Measurements from ENCODE around the gene FUT2.

The FUT2 gene

DNA sequence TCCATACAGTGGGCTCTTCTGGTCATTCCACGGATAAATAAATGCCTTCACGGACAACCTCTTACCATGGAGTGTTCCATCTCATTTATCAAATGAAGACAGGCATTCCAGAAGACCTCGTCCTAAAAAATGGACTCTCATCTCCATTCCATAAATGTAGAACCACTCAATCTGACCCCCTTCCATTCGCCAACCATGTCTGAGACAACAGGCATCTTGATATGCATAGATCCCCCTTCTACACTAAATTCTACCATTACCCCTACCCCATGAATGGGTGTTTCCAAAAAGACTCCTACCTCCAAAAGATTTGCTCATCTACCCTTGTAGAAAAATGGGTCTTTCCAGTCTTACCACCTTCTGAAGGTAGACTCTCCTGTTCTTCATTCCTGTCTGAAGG, 35.7 kb downstream of the FUT2 start:
- DNase-seq, result no peak

DNA sequence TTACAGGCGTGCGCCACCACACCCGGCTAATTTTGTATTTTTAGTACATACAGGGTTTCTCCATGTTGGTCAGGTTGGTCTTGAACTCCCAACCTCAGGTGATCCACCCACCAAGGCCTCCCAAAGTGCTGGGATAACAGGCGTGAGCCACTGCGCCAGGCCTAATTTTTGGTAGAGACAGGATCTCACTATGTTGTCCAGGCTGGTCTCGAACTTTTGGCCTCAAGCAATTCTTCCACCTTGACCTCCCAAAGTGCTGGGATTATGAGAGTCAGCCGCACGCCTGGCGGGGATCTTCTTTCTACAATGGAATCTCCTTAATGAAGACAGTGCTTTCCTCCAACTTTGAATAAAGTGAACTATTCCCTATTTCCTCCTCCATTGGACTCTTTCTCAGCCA, 38.9 kb downstream of the FUT2 start:
- no peak for DNase-seq

DNA sequence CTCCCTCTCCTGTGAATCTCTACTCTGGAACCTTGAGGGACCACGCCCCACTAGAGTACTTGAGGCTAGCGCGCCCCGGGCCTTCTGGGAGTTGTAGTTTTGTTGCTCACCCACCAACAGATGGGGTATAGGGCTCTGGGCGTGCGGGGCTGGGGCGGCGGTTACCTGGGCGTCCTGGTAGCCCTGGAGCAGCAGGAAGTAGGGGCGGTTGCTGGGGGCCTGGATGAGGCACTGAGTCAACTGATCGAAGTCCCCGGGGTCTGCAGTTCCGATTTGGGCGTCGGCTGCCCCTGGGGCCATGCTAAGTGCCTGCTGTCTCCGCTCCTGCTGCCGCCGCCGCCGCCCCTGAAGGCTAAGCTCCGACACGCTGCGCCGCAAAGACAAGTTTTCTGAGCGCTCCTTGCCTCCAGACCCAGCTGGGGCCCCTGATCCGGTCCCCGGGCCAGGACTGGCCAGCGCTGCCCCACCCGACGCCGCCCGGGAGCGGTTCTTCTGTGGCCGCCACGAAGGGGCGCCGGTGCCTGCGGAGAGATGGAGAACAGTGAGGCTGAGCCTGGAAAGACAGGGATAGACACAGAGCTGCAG, 39.4 kb downstream of the FUT2 start:
- DNase-seq, result no peak

GRCh38 chr19:48737360-48737998, 41.7 kb downstream of the FUT2 start:
- DNase-seq, result no peak

- DNase-seq, result peak; percentile 82
Measured at GRCh38 chr19:48738557-48739403, 43.0 kb downstream of the FUT2 start.

DNA sequence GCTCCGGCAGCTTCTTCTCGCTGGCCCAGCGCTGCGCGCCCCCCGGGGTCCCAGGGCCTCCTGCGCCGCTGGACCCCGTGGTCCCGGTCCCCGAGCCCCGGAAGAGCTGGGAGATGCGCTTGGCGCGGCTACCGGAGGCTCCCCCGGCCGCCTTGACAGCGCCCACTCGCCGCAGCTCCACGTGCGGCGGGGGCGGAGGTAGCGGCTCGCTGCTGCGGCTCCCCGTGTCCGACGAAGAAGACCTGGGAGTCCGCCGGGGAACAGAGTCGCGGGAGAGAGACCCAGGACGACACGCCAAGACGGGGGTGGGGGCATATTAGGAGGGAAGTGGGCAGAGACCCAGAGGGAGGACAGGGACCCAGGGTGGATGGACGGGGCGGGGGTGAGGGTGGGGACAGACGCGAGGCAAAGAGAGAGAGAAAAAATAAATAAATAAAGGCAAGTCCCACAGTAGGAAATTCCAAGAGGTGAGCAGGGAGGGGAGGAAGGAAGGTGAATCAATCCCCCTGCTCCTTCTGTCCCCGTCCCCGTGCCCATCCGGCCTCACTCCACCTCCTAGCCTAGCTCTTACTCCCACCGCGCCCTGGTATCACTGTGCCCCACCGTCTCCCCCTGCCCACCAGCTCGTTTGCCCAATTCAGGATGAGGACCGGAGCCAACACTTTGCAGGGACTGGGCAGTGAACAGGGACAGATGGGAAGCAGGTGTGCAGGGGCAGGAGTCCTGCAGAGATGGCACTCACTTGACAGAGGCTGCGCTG, 43.8 kb downstream of the FUT2 start:
- no peak for DNase-seq

GRCh38 chr19:48740164-48740972, 44.6 kb downstream of the FUT2 start, which contains the start of gene RASIP1:
TSS of gene RASIP1 (minus strand) at chr19:48740610. CDS start at chr19:48740282, 328 bp downstream.
- DNase-seq, result no peak

DNA sequence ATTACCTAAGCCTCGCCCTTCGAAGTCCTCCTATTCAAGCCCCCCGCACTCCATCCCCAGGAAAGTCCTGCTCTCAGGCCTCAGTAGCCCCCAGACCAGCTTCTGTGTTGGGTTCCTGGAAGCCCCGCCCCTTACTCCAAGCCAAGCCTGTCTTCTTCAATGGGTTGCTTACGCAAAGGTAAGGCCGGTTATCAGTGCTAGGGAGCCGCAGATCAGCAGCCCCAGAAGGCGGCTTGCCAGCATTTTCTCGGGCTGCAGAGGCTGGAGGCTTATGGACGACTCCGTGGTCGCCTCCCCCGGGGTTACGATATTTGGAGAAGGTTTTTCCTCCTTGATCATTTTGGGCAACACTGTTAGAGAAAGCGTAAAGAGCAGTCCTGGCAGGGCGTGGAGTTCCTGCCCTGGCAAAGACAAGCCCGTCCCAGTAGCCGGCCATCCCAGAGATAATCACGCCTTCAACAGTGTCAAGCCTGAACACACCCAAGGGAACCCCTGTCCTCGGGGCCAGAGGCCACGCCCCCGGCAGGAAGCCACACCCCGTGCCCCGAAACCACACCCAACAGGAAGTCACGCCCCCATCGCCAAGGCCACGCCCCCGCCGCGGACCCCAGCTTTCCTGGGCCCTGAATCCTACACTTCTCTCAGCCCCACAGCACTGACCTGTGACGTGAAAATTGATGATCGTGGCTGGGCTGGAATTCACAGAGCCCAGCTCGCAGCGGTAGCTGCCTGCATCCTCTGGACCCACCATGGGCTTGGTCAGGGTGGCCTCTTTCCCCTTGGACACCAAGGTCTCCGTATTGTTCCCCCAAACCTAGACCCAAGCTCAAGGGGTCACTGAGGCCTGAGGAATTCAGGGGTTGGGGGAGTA, 45.6 kb downstream of the FUT2 start:
- DNase-seq, result peak; percentile 19

DNA sequence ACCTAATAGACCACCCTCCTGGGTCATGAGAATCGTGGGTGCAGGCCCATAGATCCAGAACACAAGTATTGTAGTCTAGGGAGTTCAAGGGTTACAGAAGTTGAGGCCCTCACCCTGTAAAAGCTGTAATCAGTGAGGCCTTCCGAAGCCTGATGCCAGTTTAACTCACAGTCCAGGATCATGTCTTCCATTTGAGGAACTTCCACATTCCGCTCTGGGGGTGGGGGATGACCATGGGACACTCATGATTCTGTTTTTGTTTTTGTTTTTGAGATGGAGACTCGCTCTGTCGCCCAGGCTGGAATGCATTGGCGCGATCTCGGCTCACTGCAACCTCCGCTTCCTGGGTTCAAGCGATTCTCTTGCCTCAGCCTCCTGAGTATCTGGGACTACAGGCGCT, 46.3 kb downstream of the FUT2 start:
- peak; percentile 57 for DNase-seq

GRCh38 chr19:48745208-48745995, 49.6 kb downstream of the FUT2 start:
- DNase-seq, result peak; percentile 82

DNA sequence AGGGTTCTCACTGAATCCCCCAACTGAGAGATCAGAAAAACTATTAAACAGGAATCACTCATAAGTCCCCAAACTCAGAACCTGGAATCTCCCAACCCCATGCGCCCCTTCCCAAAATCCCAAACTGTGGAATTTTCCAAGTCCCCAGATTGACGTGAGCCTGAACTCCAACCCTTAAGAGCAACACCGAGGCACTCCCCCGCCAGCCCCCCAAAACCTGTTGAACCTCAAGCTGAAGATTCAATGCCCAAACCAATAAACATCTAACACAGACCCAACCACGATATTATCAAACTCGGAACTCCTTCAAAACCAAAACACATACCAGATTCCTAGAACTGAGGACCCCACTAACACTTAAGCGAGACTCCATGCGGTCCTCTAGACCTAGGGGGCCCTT, 50.3 kb downstream of the FUT2 start:
- DNase-seq, result no peak

DNA sequence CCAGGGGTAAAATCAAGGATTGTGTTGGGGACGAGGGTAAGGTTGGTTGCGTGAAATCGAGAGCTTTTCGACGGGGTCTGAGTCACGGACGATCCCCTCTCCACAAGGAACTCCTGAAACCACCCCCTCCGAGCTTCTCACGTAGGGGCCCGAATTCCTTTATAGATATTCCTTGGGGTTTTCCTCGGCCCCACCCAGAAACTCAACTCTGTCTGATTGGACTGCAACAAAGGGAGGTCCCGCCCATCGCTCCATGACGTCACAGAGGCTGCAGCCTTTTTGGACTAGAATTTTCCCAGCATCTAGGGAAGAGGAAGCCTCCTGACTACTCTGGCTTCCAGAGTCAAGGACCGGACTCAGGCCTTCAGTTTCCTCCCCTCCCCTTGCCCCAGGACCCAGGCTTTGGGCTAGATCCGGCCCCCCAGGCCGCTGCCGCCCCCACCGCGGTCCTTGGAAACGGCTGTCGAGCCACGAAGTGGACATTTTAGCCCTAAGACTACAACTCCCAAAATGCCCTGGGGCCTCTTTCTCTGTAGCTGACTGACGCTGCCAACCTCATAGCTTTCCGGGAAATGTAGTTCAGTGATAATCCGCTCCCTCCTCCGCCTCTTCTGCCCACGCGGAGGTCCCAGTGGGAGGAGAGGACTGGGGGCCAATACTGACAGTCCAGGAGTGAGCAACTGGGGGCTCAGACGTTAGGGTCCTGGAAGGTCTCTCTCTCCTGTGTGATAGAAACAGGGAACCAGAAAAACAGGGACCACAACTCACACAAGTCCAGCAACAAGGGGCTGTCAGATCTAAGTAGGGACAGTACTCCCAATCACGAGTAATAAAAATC, 51.2 kb downstream of the FUT2 start, which contains the start of gene IZUMO1:
TSS of gene IZUMO1 (minus strand) at position 172 of the 838 bp plus-strand sequence. CDS start 1,050 bp downstream, outside the sequence.
- DNase-seq, result peak; percentile 89

GRCh38 chr19:48749571-48750198, 53.9 kb downstream of the FUT2 start:
- DNase-seq, result no peak

GRCh38 chr19:48750351-48750750, 54.6 kb downstream of the FUT2 start:
- DNase-seq, result no peak

- no peak for DNase-seq
Measured at GRCh38 chr19:48750771-48751504, 55.2 kb downstream of the FUT2 start.

DNA sequence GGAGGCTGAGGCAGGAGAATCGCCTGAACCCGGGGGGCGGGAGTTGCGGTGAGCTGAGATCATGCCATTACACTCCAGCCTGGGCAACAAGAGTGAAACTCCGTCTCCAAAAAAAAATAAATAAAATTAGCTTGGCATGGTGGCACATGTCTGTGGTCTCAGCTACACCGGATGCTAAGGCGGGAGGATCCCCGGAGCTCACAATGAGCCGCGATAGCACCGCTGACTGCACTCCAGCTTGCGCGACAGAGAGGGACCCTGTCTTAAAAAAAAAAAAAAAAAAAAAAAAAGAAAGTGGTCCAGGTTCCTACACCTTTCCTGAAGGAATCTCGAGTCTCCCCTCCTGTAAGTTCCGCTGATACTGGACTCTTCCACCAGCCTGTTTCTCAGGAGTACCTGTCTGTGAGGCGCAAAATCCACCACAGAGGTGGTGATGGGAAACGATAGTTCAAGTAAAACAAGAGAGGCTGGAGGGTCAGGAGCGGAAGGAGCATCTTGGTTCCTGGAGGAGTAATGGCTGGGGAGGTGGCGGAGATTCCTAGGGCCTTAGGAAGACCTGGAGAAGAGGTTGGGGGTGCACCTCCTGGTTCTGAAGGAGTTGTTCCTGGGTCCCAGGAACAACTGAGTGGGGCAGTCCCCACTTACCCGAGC, 56.2 kb downstream of the FUT2 start:
- no peak for DNase-seq
